Progenitor cell of endocrine pancreas (in vitro differentiated cells): ENCODE data around the gene DSC2. TPM values are rescaled to one million over a fixed set of nuclear protein-coding genes. Genes with fewer than 3 reads are reported as not detected.

ENCODE experiments used
- DNase-seq: peaks from one replicate; pipeline ENCODE4 v3.0.0; 2021; ENCODE audit warnings: low spot score; ENCODE audit not compliant: unreplicated experiment
- H3K27ac Mint-ChIP-seq: 2 replicates; pipeline ENCODE4 v1.8.0; 2021; ENCODE audit warnings: mild to moderate bottlenecking, moderate library complexity, mixed read lengths
- H3K27me3 Mint-ChIP-seq: 2 replicates; pipeline ENCODE4 v1.8.0; 2021; ENCODE audit warnings: mixed read lengths
- H3K36me3 Mint-ChIP-seq: 2 replicates; pipeline ENCODE4 v1.8.0; 2022; ENCODE audit warnings: mixed read lengths; ENCODE audit not compliant: insufficient read depth
- H3K4me1 Mint-ChIP-seq: 2 replicates; pipeline ENCODE4 v1.8.0; 2021; ENCODE audit warnings: low read depth, mixed read lengths
- H3K4me3 Mint-ChIP-seq: 2 replicates; pipeline ENCODE4 v1.8.0; 2021; ENCODE audit warnings: low read depth, mild to moderate bottlenecking, moderate library complexity, mixed read lengths
- H3K9me3 Mint-ChIP-seq: 2 replicates; pipeline ENCODE4 v1.8.0; 2021; ENCODE audit warnings: low read depth, mixed read lengths
- CTCF ChIP-seq: fragments of 200-600 bp; sonication (generic); IDR thresholded peaks from one replicate; pipeline ENCODE4 v1.5.0; 2021; ENCODE audit warnings: antibody characterized with exemption, mild to moderate bottlenecking; ENCODE audit not compliant: unreplicated experiment
- total RNA-seq: library from RNA; stranded (reverse); gene quantifications from 2 replicates; pipeline ENCODE4 v1.2.1, GENCODE V29; 2021

DSC2 gene
- total RNA-seq, 1 donor from 2014 or later, result 94.1 TPM

- Mint-ChIP-seq H3K36me3 (peaks cover 2% of the 10 kb centered on the region), H3K4me3 (peak overlapping the region; percentile 82), H3K27ac (peak overlapping the region; percentile 99), H3K27me3 (no peaks in the 10 kb centered on the region), H3K4me1 (peaks cover 33% of the 10 kb centered on the region), H3K9me3 (no peaks in the 10 kb centered on the region)
- DNase-seq, result no peak
- no peak for TF ChIP-seq CTCF
These were observed 720 bp upstream of the DSC2 start for GRCh38 chr18:31102941-31103340.

- peaks cover 32% of the 10 kb centered on the region for H3K4me1 Mint-ChIP-seq
- no peaks in the 10 kb centered on the region for H3K27me3 Mint-ChIP-seq
- DNase-seq, result peak; percentile 57
These were observed 817 bp downstream of the DSC2 start for GRCh38 chr18:31101183-31102024.

GRCh38 chr18:31100436-31101182 lies 1.6 kb downstream of the DSC2 start:
- peak overlapping the region; percentile 82 for H3K4me3 Mint-ChIP-seq

More at GRCh38 chr18:31101183-31102024, 817 bp downstream of the DSC2 start:
- Mint-ChIP-seq H3K4me3 (peak overlapping the region; percentile 82), H3K9me3 (no peaks in the 10 kb centered on the region), H3K27ac (peak overlapping the region; percentile 99), H3K36me3 (peaks cover 2% of the 10 kb centered on the region)
- TF ChIP-seq CTCF, result peak; percentile 39

GRCh38 chr18:31099450-31100230 lies 2.6 kb downstream of the DSC2 start:
- peaks cover 46% of the 10 kb centered on the region for H3K4me1 Mint-ChIP-seq
- H3K36me3 Mint-ChIP-seq, result peaks cover 2% of the 10 kb centered on the region
- peak overlapping the region; percentile 82 for H3K4me3 Mint-ChIP-seq
- no peaks in the 10 kb centered on the region for H3K9me3 Mint-ChIP-seq
- TF ChIP-seq CTCF, result no peak
- H3K27ac Mint-ChIP-seq, result peak overlapping the region; percentile 99
- H3K27me3 Mint-ChIP-seq, result no peaks in the 10 kb centered on the region
- DNase-seq, result no peak

More at GRCh38 chr18:31100436-31101182, 1.6 kb downstream of the DSC2 start:
- no peak for TF ChIP-seq CTCF
- no peak for DNase-seq
- peak overlapping the region; percentile 99 for H3K27ac Mint-ChIP-seq
- H3K9me3 Mint-ChIP-seq, result no peaks in the 10 kb centered on the region
- no peaks in the 10 kb centered on the region for H3K27me3 Mint-ChIP-seq
- peaks cover 38% of the 10 kb centered on the region for H3K4me1 Mint-ChIP-seq
- peaks cover 2% of the 10 kb centered on the region for H3K36me3 Mint-ChIP-seq

GRCh38 chr18:31098878-31099277 lies 3.3 kb downstream of the DSC2 start:
- Mint-ChIP-seq H3K27ac (peak overlapping the region; percentile 99), H3K4me1 (peaks cover 47% of the 10 kb centered on the region), H3K36me3 (peaks cover 2% of the 10 kb centered on the region), H3K4me3 (peak overlapping the region; percentile 82), H3K27me3 (no peaks in the 10 kb centered on the region), H3K9me3 (no peaks in the 10 kb centered on the region)
- no peak for TF ChIP-seq CTCF
- no peak for DNase-seq
